GM23248 (cell line): ENCODE data around the gene LZTFL1.

Experiments
- EZH2 ChIP-seq: fragments of 200-600 bp; sonication (generic); IDR thresholded peaks from 2 replicates; pipeline ENCODE4 v1.6.1; 2018; ENCODE audit warnings: antibody characterized with exemption, mild to moderate bottlenecking; ENCODE audit not compliant: insufficient read depth, poor library complexity, severe bottlenecking
- EZH2phosphoT487 ChIP-seq: fragments of 200-600 bp; sonication (generic); IDR thresholded peaks from 2 replicates; pipeline ENCODE4 v1.6.1; 2018; ENCODE audit warnings: antibody characterized with exemption, moderate library complexity, mild to moderate bottlenecking, low read depth; ENCODE audit not compliant: insufficient read depth

GRCh38 chr3:45878124-45878523 is 36.2 kb upstream of the LZTFL1 start:
- TF ChIP-seq EZH2phosphoT487 (no peak), EZH2 (no peak)
